K562 (cell line): Measurements from ENCODE around the gene CFAP70. TPM values are rescaled to one million over a fixed set of nuclear protein-coding genes. Genes with fewer than 3 reads are reported as not detected.

ENCODE experiments used
- CHD7 ChIP-seq: fragments of 200-600 bp; sonication (generic); IDR thresholded peaks from one replicate; pipeline ENCODE4 v1.6.1; 2012; ENCODE audit warnings: mild to moderate bottlenecking, low read depth, low read length, inconsistent platforms
- FOS ChIP-seq: IDR thresholded peaks from 3 replicates; pipeline ENCODE4 v1.6.1; 2011; ENCODE audit not compliant: insufficient read length; ENCODE audit errors: extremely low read depth
- PREB ChIP-seq: sonication (generic); formaldehyde crosslinking; IDR thresholded peaks from 2 replicates; pipeline ENCODE4 v1.8.1; 2023; ENCODE audit warnings: mild to moderate bottlenecking, missing genetic modification reagents
- SNIP1 ChIP-seq: fragments of 450-650 bp; IDR thresholded peaks from 2 replicates; pipeline ENCODE4 v1.7.1; 2017; ENCODE audit warnings: low read depth, mild to moderate bottlenecking
- TAF1 ChIP-seq: IDR thresholded peaks from 2 replicates; pipeline ENCODE4 v1.6.1; 2011; ENCODE audit warnings: mild to moderate bottlenecking, low read length, moderate library complexity; ENCODE audit not compliant: insufficient read depth, control insufficient read depth, severe bottlenecking; ENCODE audit errors: extremely low read depth
- THRAP3 ChIP-seq: fragments of 450-650 bp; IDR thresholded peaks from 2 replicates; pipeline ENCODE4 v1.6.1; 2016; ENCODE audit warnings: mild to moderate bottlenecking, inconsistent platforms, borderline replicate concordance
- ZKSCAN3 ChIP-seq: fragments of 250-450 bp; sonication (Bioruptor Pico); IDR thresholded peaks from 2 replicates; pipeline ENCODE4 v1.4.0; 2020
- ZNF133 ChIP-seq: fragments of 250-450 bp; sonication (Bioruptor Pico); IDR thresholded peaks from 2 replicates; pipeline ENCODE4 v1.4.0; 2020; ENCODE audit warnings: mild to moderate bottlenecking
- ZNF609 ChIP-seq: sonication (generic); formaldehyde crosslinking; IDR thresholded peaks from 2 replicates; pipeline ENCODE4 v1.8.1; 2023; ENCODE audit warnings: missing genetic modification reagents, mild to moderate bottlenecking, borderline replicate concordance
- polyA plus RNA-seq, 8 experiments: library from polyadenylated mRNA; depleted of rRNA in 4 of 8; stranded (reverse) in 5 of 8; unstranded in 3 of 8; fragments of >200 nt; fragmentation: Nextera tagmentation in 2 of 8; fragmentation: Illumina TruSeq in 1 of 8; extraction: Ambion mirVana in 2 of 8; extraction: Trizol in 1 of 8; gene quantifications; 2 replicates each; pipeline versions ENCODE4 v1.2.1 to v1.2.3, GENCODE V29; 2011 to 2014; ENCODE audit warnings: inconsistent platforms in 1 of 8, missing spikeins in 1 of 8
- total RNA-seq, 7 experiments: library from RNA; depleted of rRNA in 6 of 7; stranded (reverse); fragments of >200 nt in 6 of 7; fragmentation: Illumina TruSeq in 2 of 7; extraction: Trizol in 2 of 7; gene quantifications; 2 replicates each; pipeline versions ENCODE4 v1.2.1 to v1.2.3, GENCODE V29; 2011 to 2021; ENCODE audit warnings: low replicate concordance in 1 of 7

Gene CFAP70
- total and polyA plus RNA-seq, 9 of the 15 experiments (the other 6 are each of a cell fraction or from before 2014, with no cell fraction given): 0.27 to 1.6 (median 0.86) TPM

- TF ChIP-seq CHD7 (no peak), TAF1 (no peak), ZKSCAN3 (CRISPR knock-in tag) (no peak), SNIP1 (no peak), ZNF133 (CRISPR knock-in tag) (no peak), FOS (no peak), PREB (no peak), THRAP3 (no peak), ZNF609 (no peak)
These were observed 8.0 kb upstream of the CFAP70 start (continued) for GRCh38 chr10:73366381-73367298.
